OCI-LY7 (cell line): ENCODE measurements around the gene IPO9. TPM values are rescaled to one million over a fixed set of nuclear protein-coding genes. Genes with fewer than 3 reads are reported as not detected.

Experiments used
- BruUV-seq: library from RNA; stranded (reverse); fragments of 400-500 nt; replicated peaks from 2 replicates; lab custom pipeline; 2021; lab: Mats Ljungman, UMichigan
- CTCF ChIA-PET: fragments of 300-600 bp; sonication (Branson Sonifier 250); formaldehyde crosslinking; loops from one replicate; lab custom pipeline; 2022; ENCODE audit warnings: antibody characterized with exemption; ENCODE audit not compliant: unreplicated experiment; lab: Charles Lee
- POLR2A ChIA-PET: fragments of 300-600 bp; sonication (Branson Sonifier 250); formaldehyde crosslinking; loops from one replicate; lab custom pipeline; 2022; ENCODE audit warnings: antibody characterized with exemption; lab: Charles Lee
- DNase-seq: peaks from one replicate; pipeline ENCODE4 v3.0.0-alpha.2; 2015; ENCODE audit warnings: low spot score
- H2AFZ ChIP-seq: fragments of 200-600 bp; sonication (generic), shearing (Covaris generic); 2 replicates; pipeline ENCODE4 v1.6.1; 2014; ENCODE audit warnings: mild to moderate bottlenecking, antibody characterized with exemption, low read length, moderate library complexity
- H3K27ac ChIP-seq: fragments of 200-600 bp; sonication (generic); 2 replicates; pipeline ENCODE4 v1.5.1; 2014; ENCODE audit warnings: mixed run types, low read depth, mild to moderate bottlenecking, moderate library complexity, low read length, inconsistent platforms; ENCODE audit not compliant: poor library complexity, severe bottlenecking
- H3K36me3 ChIP-seq: fragments of 200-600 bp; sonication (generic); 2 replicates; pipeline ENCODE4 v1.6.1; 2014; ENCODE audit warnings: mild to moderate bottlenecking, antibody characterized with exemption, low read length, moderate library complexity, mixed read lengths; ENCODE audit not compliant: insufficient read depth
- H3K4me1 ChIP-seq: fragments of 200-600 bp; sonication (generic); 2 replicates; pipeline ENCODE4 v1.5.1; 2014; ENCODE audit warnings: mild to moderate bottlenecking, low read length; ENCODE audit not compliant: insufficient read depth, poor library complexity, severe bottlenecking
- H3K4me2 ChIP-seq: fragments of 200-600 bp; sonication (generic); 2 replicates; pipeline ENCODE4 v1.6.1; 2014; ENCODE audit warnings: mild to moderate bottlenecking, low read length
- H3K4me3 ChIP-seq: fragments of 200-600 bp; sonication (generic); 2 replicates; pipeline ENCODE4 v1.5.1; 2014; ENCODE audit warnings: mild to moderate bottlenecking, low read depth, low read length; ENCODE audit not compliant: poor library complexity, severe bottlenecking
- H3K79me2 ChIP-seq: fragments of 200-600 bp; sonication (generic); 2 replicates; pipeline ENCODE4 v1.6.1; 2016; ENCODE audit warnings: low read depth, mild to moderate bottlenecking, low read length, moderate library complexity, mixed read lengths; ENCODE audit not compliant: insufficient read depth
- H3K9me2 ChIP-seq: fragments of 200-600 bp; sonication (generic); 2 replicates; pipeline ENCODE4 v1.6.1; 2016; ENCODE audit warnings: mild to moderate bottlenecking, low read length, mixed read lengths; ENCODE audit not compliant: insufficient read depth
- H3K9me3 ChIP-seq: fragments of 200-600 bp; sonication (generic); 2 replicates; pipeline ENCODE4 v1.6.1; 2014; ENCODE audit warnings: mild to moderate bottlenecking, mixed run types, low read length, mixed read lengths
- H4K20me1 ChIP-seq: fragments of 200-600 bp; sonication (generic); 2 replicates; pipeline ENCODE4 v1.6.1; 2014; ENCODE audit warnings: mild to moderate bottlenecking, antibody characterized with exemption, low read length, moderate library complexity, mixed read lengths; ENCODE audit not compliant: insufficient read depth
- CTCF ChIP-seq: fragments of 200-600 bp; sonication (generic); conservative IDR thresholded peaks from 2 replicates; pipeline ENCODE4 v1.5.1; 2014; ENCODE audit warnings: mild to moderate bottlenecking, antibody characterized with exemption, low read length, moderate library complexity, mixed read lengths
- EZH2phosphoT487 ChIP-seq: fragments of 200-600 bp; sonication (generic); IDR thresholded peaks from 2 replicates; pipeline ENCODE4 v1.6.1; 2018; ENCODE audit warnings: low read depth, borderline replicate concordance, mild to moderate bottlenecking, mixed run types, antibody characterized with exemption, low read length, moderate library complexity, mixed read lengths
- intact Hi-C: fragments of 100-400 bp; cut with micrococcal nuclease; formaldehyde crosslinking; loops from one replicate; pipeline ENCODE4 v1.10.0; 2022; ENCODE audit not compliant: unreplicated experiment
- total RNA-seq, 2 experiments: library from RNA; depleted of rRNA in 1 of 2; stranded (reverse); fragments of >200 nt in 1 of 2; shearing (Covaris generic) in 1 of 2; gene quantifications; 2 replicates each; pipeline ENCODE4 v1.2.3, GENCODE V29; 2014 to 2022

The IPO9 gene
- total RNA-seq, 2 experiments from 2014 or later, result 47.2 to 67.9 TPM

GRCh38 chr1:201896951-201897391 lies 68.0 kb downstream of the IPO9 start:
- Histone ChIP-seq H4K20me1 (no peaks in the 10 kb centered on the region), H3K4me1 (no peaks in the 10 kb centered on the region), H3K27ac (no peak overlapping the region), H3K4me3 (no peak overlapping the region), H3K4me2 (no peak overlapping the region), H2AFZ (no peak overlapping the region; the same call in 1 of the 2 replicates), H3K79me2 (no peaks in the 10 kb centered on the region), H3K9me3 (no peaks in the 10 kb centered on the region), H3K9me2 (no peaks in the 10 kb centered on the region), H3K36me3 (no peaks in the 10 kb centered on the region)
- TF ChIP-seq EZH2phosphoT487, result no peak
- 0 out of 2 replicates have a peak, but pooled peaks have one; percentile 24 for TF ChIP-seq CTCF
- ChIA-PET CTCF (interaction anchor here (1.5 to 1.7 kb wide), 3 partner anchors 12 to 75 kb away, joined by 4 to 6 read pairs (median 5); no protein-coding TSS in a partner anchor), POLR2A (interaction anchor here (0.8 to 1.6 kb wide), 6 partner anchors 10 to 84 kb away, joined by 3 to 6 read pairs (median 4); no protein-coding TSS in a partner anchor)
- no TSS peak for BruUV-seq
- DNase-seq, result no peak
- intact Hi-C loops, result loop anchor here (1.0 to 10.0 kb wide), 2 partner anchors 75 to 218 kb away; no protein-coding TSS in a partner anchor

GRCh38 chr1:201898240-201898894 lies 69.4 kb downstream of the IPO9 start:
- intact Hi-C loops, result loop anchor here (10.0 kb wide), 1 partner anchor 216 kb away; no protein-coding TSS in a partner anchor
- H3K36me3 ChIP-seq, result no peaks in the 10 kb centered on the region
- no peaks in the 10 kb centered on the region for H4K20me1 ChIP-seq
- no peaks in the 10 kb centered on the region for H3K9me3 ChIP-seq
- no peak overlapping the region for H2AFZ ChIP-seq
- no peaks in the 10 kb centered on the region for H3K79me2 ChIP-seq
- no peaks in the 10 kb centered on the region for H3K9me2 ChIP-seq
- no peak overlapping the region for H3K27ac ChIP-seq
- BruUV-seq, result no TSS peak
- no peaks in the 10 kb centered on the region for H3K4me1 ChIP-seq
- TF ChIP-seq EZH2phosphoT487, result no peak
- no peak for TF ChIP-seq CTCF
- H3K4me2 ChIP-seq, result no peak overlapping the region
- CTCF ChIA-PET, result no interaction called here
- no peak for DNase-seq
- POLR2A ChIA-PET, result interaction anchor here (0.9 to 1.8 kb wide), 3 partner anchors 12 to 74 kb away, joined by 3 to 5 read pairs (median 3); no protein-coding TSS in a partner anchor
- no peak overlapping the region for H3K4me3 ChIP-seq
